GM12878 (cell line): ENCODE data around the gene TYK2. TPM values are rescaled to one million over a fixed set of nuclear protein-coding genes. Genes with fewer than 3 reads are reported as not detected.

ENCODE experiments used
- CREB1 ChIP-seq: IDR thresholded peaks from 2 replicates; pipeline ENCODE4 v1.6.1; 2012; ENCODE audit warnings: low read depth, mild to moderate bottlenecking, inconsistent platforms
- CREM ChIP-seq: IDR thresholded peaks from 2 replicates; pipeline ENCODE4 v1.6.1; 2014; ENCODE audit warnings: antibody characterized with exemption, low read depth
- EED ChIP-seq: sonication (generic); IDR thresholded peaks from 2 replicates; pipeline ENCODE4 v1.6.1; 2016; ENCODE audit warnings: antibody characterized with exemption, low read depth
- ESRRA ChIP-seq: IDR thresholded peaks from 2 replicates; pipeline ENCODE4 v1.6.1; 2012; ENCODE audit warnings: mild to moderate bottlenecking, low read length, improper control_type of control experiment
- KDM1A ChIP-seq: fragments of 200-600 bp; sonication (generic); IDR thresholded peaks from 2 replicates; pipeline ENCODE4 v1.6.1; 2016; ENCODE audit warnings: borderline replicate concordance
- MEF2A ChIP-seq: IDR thresholded peaks from 2 replicates; pipeline ENCODE4 v1.6.1; 2011; ENCODE audit warnings: low read depth, mild to moderate bottlenecking, low read length, moderate library complexity; ENCODE audit not compliant: insufficient read depth
- MXI1 ChIP-seq: fragments of 150-350 bp; IDR thresholded peaks from 2 replicates; pipeline ENCODE4 v1.6.1; 2011; ENCODE audit warnings: low read depth, mild to moderate bottlenecking, inconsistent platforms, low read length, improper control_type of control experiment
- POLR2AphosphoS5 ChIP-seq: IDR thresholded peaks from 2 replicates; pipeline ENCODE4 v1.6.1; 2011; ENCODE audit warnings: mild to moderate bottlenecking, low read length, inconsistent platforms
- TCF7 ChIP-seq: IDR thresholded peaks from 2 replicates; pipeline ENCODE4 v1.6.1; 2014; ENCODE audit warnings: antibody characterized with exemption, borderline replicate concordance
- polyA plus RNA-seq, 11 experiments: library from polyadenylated mRNA; depleted of rRNA in 4 of 11; unstranded in 6 of 11; stranded (reverse) in 5 of 11; fragments of >200 nt; fragmentation: Nextera tagmentation in 4 of 11; fragmentation: Illumina TruSeq in 1 of 11; extraction: Ambion mirVana in 4 of 11; extraction: Trizol in 1 of 11; gene quantifications; 1 replicate in 1 of 11; 2 replicates in 10 of 11; pipeline versions ENCODE4 v1.2.1 to v1.2.3, GENCODE V29; 2011 to 2016; ENCODE audit warnings: inconsistent platforms in 2 of 11, missing spikeins in 2 of 11, low read depth in 1 of 11
- total RNA-seq, 4 experiments: library from RNA; depleted of rRNA in 3 of 4; stranded (reverse); fragments of >200 nt in 3 of 4; fragmentation: Illumina TruSeq in 1 of 4; extraction: Trizol in 1 of 4; gene quantifications; 2 replicates each; pipeline versions ENCODE4 v1.2.1 to v1.2.3, GENCODE V29; 2013 to 2021
- TF ChIP-seq, protein P1 (sequence below): IDR thresholded peaks from 2 replicates; pipeline ENCODE4 v1.6.1; 2011; ENCODE audit warnings: borderline replicate concordance, low read depth, mild to moderate bottlenecking, moderate library complexity, low read length; ENCODE audit not compliant: insufficient read depth, poor library complexity, severe bottlenecking
- TF ChIP-seq, protein P2 (sequence below): IDR thresholded peaks from 2 replicates; pipeline ENCODE4 v1.6.1; 2012; ENCODE audit warnings: low read depth, low read length, improper control_type of control experiment
- TF ChIP-seq, protein P3 (sequence below): fragments of 450-650 bp; IDR thresholded peaks from 2 replicates; pipeline ENCODE4 v1.6.1; 2017; ENCODE audit warnings: mild to moderate bottlenecking
- TF ChIP-seq, protein P4 (sequence below): IDR thresholded peaks from 2 replicates; pipeline ENCODE4 v1.6.1; 2012; ENCODE audit warnings: improper control_type of control experiment, low read depth, low read length; ENCODE audit not compliant: insufficient replicate concordance
- TF ChIP-seq, protein P5 (sequence below): fragments of 450-650 bp; IDR thresholded peaks from 2 replicates; pipeline ENCODE4 v1.6.1; 2017; ENCODE audit warnings: mild to moderate bottlenecking, moderate library complexity

Gene TYK2
- total and polyA plus RNA-seq, 10 of the 15 experiments (the other 5 are each of a cell fraction or from before 2014, with no cell fraction given), result 36.4 to 364 (median 179) TPM

DNA sequence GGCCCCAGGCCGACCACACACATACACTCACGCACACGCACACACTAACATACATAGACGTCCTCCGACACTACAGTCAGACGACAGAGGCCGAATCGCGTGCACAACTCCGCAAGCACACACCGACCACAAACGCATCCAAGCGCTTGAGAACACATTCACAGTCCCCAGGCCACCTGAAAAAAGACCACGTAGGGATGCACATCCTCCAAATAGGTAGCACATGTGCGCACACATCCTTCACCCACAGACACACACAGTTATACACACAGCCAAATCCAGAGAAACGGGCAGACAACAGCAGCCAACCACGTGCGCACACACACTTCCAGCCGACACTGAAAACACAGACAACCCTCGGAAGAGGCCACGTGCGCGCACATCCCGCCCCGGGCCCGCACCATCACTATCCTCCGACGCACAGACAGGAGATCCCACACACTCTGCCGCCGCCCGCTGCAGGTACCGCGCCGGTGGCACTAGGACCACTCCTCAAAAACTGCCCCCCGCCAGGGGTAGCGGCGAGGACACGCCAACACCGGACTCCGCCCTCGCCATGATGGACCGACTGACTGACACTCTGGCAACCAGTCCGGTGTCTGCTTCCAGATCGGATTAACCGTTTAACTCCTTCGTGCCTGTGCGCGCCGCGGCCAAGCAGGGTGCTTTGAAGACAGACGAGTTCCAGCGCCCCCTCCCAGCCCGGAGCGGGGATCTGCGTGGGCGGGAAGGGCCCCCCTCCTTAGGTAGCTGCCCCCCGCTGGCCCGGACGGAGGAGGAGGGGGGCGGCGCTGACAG lies 39.5 kb upstream of the TYK2 start (continued):
- TF ChIP-seq, protein P1, sequence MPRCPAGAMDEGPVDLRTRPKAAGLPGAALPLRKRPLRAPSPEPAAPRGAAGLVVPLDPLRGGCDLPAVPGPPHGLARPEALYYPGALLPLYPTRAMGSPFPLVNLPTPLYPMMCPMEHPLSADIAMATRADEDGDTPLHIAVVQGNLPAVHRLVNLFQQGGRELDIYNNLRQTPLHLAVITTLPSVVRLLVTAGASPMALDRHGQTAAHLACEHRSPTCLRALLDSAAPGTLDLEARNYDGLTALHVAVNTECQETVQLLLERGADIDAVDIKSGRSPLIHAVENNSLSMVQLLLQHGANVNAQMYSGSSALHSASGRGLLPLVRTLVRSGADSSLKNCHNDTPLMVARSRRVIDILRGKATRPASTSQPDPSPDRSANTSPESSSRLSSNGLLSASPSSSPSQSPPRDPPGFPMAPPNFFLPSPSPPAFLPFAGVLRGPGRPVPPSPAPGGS, result no peak
- TF ChIP-seq TCF7 (no peak), ESRRA (no peak), KDM1A (no peak), CREB1 (no peak), EED (peak; percentile 51; the same call in 1 of the 2 replicates), CREM (peak; percentile 49; the same call in 1 of the 2 replicates), MEF2A (0 out of 2 replicates have a peak, but pooled peaks have one; percentile 4), POLR2AphosphoS5 (peak; percentile 48; the same call in 1 of the 2 replicates), MXI1 (peak; percentile 93)
- TF ChIP-seq, protein P2, sequence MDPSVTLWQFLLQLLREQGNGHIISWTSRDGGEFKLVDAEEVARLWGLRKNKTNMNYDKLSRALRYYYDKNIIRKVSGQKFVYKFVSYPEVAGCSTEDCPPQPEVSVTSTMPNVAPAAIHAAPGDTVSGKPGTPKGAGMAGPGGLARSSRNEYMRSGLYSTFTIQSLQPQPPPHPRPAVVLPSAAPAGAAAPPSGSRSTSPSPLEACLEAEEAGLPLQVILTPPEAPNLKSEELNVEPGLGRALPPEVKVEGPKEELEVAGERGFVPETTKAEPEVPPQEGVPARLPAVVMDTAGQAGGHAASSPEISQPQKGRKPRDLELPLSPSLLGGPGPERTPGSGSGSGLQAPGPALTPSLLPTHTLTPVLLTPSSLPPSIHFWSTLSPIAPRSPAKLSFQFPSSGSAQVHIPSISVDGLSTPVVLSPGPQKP, result 0 out of 2 replicates have a peak, but pooled peaks have one; percentile 15
- TF ChIP-seq, protein P3, sequence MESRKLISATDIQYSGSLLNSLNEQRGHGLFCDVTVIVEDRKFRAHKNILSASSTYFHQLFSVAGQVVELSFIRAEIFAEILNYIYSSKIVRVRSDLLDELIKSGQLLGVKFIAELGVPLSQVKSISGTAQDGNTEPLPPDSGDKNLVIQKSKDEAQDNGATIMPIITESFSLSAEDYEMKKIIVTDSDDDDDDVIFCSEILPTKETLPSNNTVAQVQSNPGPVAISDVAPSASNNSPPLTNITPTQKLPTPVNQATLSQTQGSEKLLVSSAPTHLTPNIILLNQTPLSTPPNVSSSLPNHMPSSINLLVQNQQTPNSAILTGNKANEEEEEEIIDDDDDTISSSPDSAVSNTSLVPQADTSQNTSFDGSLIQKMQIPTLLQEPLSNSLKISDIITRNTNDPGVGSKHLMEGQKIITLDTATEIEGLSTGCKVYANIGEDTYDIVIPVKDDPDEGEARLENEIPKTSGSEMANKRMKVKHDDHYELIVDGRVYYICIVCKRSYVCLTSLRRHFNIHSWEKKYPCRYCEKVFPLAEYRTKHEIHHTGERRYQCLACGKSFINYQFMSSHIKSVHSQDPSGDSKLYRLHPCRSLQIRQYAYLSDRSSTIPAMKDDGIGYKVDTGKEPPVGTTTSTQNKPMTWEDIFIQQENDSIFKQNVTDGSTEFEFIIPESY, result no peak
- TF ChIP-seq, protein P4, sequence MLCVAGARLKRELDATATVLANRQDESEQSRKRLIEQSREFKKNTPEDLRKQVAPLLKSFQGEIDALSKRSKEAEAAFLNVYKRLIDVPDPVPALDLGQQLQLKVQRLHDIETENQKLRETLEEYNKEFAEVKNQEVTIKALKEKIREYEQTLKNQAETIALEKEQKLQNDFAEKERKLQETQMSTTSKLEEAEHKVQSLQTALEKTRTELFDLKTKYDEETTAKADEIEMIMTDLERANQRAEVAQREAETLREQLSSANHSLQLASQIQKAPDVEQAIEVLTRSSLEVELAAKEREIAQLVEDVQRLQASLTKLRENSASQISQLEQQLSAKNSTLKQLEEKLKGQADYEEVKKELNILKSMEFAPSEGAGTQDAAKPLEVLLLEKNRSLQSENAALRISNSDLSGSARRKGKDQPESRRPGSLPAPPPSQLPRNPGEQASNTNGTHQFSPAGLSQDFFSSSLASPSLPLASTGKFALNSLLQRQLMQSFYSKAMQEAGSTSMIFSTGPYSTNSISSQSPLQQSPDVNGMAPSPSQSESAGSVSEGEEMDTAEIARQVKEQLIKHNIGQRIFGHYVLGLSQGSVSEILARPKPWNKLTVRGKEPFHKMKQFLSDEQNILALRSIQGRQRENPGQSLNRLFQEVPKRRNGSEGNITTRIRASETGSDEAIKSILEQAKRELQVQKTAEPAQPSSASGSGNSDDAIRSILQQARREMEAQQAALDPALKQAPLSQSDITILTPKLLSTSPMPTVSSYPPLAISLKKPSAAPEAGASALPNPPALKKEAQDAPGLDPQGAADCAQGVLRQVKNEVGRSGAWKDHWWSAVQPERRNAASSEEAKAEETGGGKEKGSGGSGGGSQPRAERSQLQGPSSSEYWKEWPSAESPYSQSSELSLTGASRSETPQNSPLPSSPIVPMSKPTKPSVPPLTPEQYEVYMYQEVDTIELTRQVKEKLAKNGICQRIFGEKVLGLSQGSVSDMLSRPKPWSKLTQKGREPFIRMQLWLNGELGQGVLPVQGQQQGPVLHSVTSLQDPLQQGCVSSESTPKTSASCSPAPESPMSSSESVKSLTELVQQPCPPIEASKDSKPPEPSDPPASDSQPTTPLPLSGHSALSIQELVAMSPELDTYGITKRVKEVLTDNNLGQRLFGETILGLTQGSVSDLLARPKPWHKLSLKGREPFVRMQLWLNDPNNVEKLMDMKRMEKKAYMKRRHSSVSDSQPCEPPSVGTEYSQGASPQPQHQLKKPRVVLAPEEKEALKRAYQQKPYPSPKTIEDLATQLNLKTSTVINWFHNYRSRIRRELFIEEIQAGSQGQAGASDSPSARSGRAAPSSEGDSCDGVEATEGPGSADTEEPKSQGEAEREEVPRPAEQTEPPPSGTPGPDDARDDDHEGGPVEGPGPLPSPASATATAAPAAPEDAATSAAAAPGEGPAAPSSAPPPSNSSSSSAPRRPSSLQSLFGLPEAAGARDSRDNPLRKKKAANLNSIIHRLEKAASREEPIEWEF, result no peak
- TF ChIP-seq, protein P5, sequence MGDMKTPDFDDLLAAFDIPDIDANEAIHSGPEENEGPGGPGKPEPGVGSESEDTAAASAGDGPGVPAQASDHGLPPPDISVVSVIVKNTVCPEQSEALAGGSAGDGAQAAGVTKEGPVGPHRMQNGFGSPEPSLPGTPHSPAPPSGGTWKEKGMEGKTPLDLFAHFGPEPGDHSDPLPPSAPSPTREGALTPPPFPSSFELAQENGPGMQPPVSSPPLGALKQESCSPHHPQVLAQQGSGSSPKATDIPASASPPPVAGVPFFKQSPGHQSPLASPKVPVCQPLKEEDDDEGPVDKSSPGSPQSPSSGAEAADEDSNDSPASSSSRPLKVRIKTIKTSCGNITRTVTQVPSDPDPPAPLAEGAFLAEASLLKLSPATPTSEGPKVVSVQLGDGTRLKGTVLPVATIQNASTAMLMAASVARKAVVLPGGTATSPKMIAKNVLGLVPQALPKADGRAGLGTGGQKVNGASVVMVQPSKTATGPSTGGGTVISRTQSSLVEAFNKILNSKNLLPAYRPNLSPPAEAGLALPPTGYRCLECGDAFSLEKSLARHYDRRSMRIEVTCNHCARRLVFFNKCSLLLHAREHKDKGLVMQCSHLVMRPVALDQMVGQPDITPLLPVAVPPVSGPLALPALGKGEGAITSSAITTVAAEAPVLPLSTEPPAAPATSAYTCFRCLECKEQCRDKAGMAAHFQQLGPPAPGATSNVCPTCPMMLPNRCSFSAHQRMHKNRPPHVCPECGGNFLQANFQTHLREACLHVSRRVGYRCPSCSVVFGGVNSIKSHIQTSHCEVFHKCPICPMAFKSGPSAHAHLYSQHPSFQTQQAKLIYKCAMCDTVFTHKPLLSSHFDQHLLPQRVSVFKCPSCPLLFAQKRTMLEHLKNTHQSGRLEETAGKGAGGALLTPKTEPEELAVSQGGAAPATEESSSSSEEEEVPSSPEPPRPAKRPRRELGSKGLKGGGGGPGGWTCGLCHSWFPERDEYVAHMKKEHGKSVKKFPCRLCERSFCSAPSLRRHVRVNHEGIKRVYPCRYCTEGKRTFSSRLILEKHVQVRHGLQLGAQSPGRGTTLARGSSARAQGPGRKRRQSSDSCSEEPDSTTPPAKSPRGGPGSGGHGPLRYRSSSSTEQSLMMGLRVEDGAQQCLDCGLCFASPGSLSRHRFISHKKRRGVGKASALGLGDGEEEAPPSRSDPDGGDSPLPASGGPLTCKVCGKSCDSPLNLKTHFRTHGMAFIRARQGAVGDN, result peak; percentile 26
